Esophagus squamous epithelium (tissue), 4 donors: ENCODE results near the gene PCDHB13.
"Not testable (repeated sequence)": the region's sequence is repeated elsewhere in the genome, so short reads cannot be mapped to it uniquely, and the experiment has no call there.

ENCODE experiments used
- POLR2A ChIP-seq, 4 donors: fragments of 450-650 bp; IDR thresholded peaks; one replicate each; pipeline ENCODE4 v1.6.1; 2017; ENCODE audit warnings: antibody characterized with exemption in 4 of 4, mild to moderate bottlenecking in 4 of 4, moderate library complexity in 3 of 4
- TF ChIP-seq, protein P1 (sequence below), 6 experiments: fragments of 450-650 bp in 4 of 6; fragments of 200-600 bp in 2 of 6; sonication (generic) in 2 of 6; IDR thresholded peaks; one replicate each; pipeline ENCODE4 v1.5.1; 2016 to 2019; ENCODE audit warnings: antibody characterized with exemption in 6 of 6, mild to moderate bottlenecking in 4 of 6, moderate library complexity in 4 of 6

DNA sequence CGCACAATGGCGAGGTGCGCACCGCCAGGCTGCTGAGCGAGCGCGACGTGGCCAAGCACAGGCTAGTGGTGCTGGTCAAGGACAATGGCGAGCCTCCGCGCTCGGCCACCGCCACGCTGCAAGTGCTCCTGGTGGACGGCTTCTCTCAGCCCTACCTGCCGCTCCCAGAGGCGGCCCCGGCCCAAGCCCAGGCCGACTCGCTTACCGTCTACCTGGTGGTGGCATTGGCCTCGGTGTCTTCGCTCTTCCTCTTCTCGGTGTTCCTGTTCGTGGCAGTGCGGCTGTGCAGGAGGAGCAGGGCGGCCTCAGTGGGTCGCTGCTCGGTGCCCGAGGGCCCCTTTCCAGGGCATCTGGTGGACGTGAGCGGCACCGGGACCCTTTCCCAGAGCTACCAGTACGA, 33.7 kb downstream of the PCDHB13 start:
- TF ChIP-seq, protein P1, sequence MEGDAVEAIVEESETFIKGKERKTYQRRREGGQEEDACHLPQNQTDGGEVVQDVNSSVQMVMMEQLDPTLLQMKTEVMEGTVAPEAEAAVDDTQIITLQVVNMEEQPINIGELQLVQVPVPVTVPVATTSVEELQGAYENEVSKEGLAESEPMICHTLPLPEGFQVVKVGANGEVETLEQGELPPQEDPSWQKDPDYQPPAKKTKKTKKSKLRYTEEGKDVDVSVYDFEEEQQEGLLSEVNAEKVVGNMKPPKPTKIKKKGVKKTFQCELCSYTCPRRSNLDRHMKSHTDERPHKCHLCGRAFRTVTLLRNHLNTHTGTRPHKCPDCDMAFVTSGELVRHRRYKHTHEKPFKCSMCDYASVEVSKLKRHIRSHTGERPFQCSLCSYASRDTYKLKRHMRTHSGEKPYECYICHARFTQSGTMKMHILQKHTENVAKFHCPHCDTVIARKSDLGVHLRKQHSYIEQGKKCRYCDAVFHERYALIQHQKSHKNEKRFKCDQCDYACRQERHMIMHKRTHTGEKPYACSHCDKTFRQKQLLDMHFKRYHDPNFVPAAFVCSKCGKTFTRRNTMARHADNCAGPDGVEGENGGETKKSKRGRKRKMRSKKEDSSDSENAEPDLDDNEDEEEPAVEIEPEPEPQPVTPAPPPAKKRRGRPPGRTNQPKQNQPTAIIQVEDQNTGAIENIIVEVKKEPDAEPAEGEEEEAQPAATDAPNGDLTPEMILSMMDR (IDR thresholded peaks at IDR 0.05), result not testable (repeated sequence)
- not testable (repeated sequence) for TF ChIP-seq POLR2A (IDR thresholded peaks at IDR 0.05)
